Stimulated activated naive B cell treated with anti-CD40 and anti-IgM and Interleukin-4, amounts not matched to agents 10 μg/mL and 1 μg/mL and 100 μg/mL, for 72 hours (primary cell): ENCODE data around the gene HECTD4.

Source experiments
- ATAC-seq, 2 donors: fragments of 150-1000 bp; cut with Tn5 transposase; replicated peaks; 2 replicates each; pipeline ENCODE4 v1.10.0; 2021; ENCODE audit warnings: moderate library complexity in 1 of 2
- DNase-seq: peaks from one replicate; pipeline ENCODE4 v3.0.0; 2021
- H3K27ac Mint-ChIP-seq: one replicate; pipeline ENCODE4 v1.8.0; 2022; ENCODE audit warnings: mild to moderate bottlenecking, mixed read lengths
- H3K27me3 Mint-ChIP-seq, 2 donors: one replicate each; pipeline ENCODE4 v1.8.0; 2022; ENCODE audit warnings: mixed read lengths in 2 of 2
- H3K36me3 Mint-ChIP-seq, 2 donors: one replicate each; pipeline ENCODE4 v1.8.0; 2022; ENCODE audit warnings: mixed read lengths in 2 of 2, mild to moderate bottlenecking in 1 of 2
- H3K4me1 Mint-ChIP-seq, 2 donors: one replicate each; pipeline ENCODE4 v1.8.0; 2022; ENCODE audit warnings: mixed read lengths in 2 of 2, mild to moderate bottlenecking in 1 of 2
- H3K4me3 Mint-ChIP-seq, 2 donors: one replicate each; pipeline ENCODE4 v1.8.0; 2022; ENCODE audit warnings: mild to moderate bottlenecking in 2 of 2, mixed read lengths in 2 of 2, moderate library complexity in 1 of 2
- H3K9me3 Mint-ChIP-seq, 2 donors: one replicate each; pipeline ENCODE4 v1.8.0; 2022; ENCODE audit warnings: mixed read lengths in 2 of 2, mild to moderate bottlenecking in 1 of 2

The HECTD4 gene

DNA sequence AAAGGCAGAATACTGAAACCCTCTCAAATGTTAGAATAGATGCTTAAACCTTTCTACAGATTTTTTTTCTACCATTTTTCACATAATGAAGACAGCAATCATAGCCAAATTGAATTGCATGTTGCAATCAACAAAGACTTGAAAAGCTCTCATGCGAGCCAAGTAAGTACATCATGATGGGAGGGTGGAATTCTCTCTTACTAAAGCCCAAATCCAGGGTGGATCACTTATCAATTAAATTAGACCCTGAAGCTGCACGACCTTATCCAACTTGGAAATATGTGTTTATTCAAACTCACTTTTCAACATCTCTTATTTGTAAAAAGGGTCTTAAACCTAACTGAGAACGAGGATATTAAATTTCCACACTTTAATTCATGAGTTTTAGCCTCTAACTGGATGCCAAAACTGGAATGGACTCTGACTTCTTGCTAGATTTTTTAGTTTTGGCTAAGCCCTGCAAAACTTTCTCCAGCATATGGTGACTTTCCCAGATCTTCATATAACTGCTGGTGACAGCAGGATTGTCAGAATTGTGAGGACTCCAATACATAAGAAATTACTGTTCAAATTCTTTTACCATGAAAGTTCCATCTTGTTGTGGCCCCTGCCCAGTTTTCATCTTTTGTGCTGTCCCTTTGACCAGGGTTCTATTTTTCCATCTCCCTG, 53.6 kb downstream of the HECTD4 start:
- DNase-seq, result no peak
- peak overlapping the region; percentile 28 for H3K27ac Mint-ChIP-seq

DNA sequence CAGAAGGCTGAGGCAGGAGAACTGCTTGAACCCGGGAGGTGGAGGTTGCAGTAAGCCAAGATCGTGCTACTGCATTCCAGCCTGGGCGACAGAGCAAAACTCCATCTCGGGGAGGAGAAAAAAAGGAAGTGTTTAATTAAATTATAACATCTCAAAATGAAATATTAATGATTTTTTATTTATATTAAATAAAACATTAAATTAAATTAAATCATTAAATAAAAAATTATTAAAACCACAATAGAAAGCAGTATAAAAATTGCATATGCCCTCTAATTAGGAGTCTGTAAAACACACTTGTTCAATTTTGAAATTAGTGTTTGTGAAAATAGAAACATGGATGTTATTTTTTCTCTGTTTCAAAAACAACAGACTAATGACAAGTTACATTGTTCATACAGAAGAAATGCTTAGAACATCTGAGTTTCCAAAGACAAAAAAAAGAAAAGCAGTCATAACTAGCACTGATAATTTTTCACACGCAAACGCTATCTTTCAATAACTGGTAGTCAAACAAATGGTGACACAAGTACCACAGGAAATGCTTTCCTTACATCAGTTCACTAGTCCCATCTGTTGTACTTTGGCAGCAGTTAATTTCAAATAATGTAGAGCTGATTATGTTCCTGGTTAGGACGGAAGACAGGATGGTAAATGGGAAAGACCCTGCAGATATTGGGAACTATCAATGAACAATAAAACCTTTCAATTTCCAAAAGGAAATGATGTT, 54.9 kb downstream of the HECTD4 start:
- H3K4me1 Mint-ChIP-seq, result peaks cover 20 to 67% of the 10 kb centered on the region in 2 donors
- no peaks in the 10 kb centered on the region for H3K36me3 Mint-ChIP-seq
- no peaks in the 10 kb centered on the region for H3K27me3 Mint-ChIP-seq
- ATAC-seq, result no peak
- H3K27ac Mint-ChIP-seq, result no peak overlapping the region
- no peak for DNase-seq
- no peaks in the 10 kb centered on the region for H3K9me3 Mint-ChIP-seq
- no peak overlapping the region for H3K4me3 Mint-ChIP-seq

More for the DNA sequence above, 53.6 kb downstream of the HECTD4 start:
- H3K36me3 Mint-ChIP-seq, result no peaks in the 10 kb centered on the region
- no peak for ATAC-seq
- H3K9me3 Mint-ChIP-seq, result no peaks in the 10 kb centered on the region
- no peak overlapping the region for H3K4me3 Mint-ChIP-seq
- H3K27me3 Mint-ChIP-seq, result no peaks in the 10 kb centered on the region
- H3K4me1 Mint-ChIP-seq, result peaks cover 14 to 71% of the 10 kb centered on the region in 2 donors

DNA sequence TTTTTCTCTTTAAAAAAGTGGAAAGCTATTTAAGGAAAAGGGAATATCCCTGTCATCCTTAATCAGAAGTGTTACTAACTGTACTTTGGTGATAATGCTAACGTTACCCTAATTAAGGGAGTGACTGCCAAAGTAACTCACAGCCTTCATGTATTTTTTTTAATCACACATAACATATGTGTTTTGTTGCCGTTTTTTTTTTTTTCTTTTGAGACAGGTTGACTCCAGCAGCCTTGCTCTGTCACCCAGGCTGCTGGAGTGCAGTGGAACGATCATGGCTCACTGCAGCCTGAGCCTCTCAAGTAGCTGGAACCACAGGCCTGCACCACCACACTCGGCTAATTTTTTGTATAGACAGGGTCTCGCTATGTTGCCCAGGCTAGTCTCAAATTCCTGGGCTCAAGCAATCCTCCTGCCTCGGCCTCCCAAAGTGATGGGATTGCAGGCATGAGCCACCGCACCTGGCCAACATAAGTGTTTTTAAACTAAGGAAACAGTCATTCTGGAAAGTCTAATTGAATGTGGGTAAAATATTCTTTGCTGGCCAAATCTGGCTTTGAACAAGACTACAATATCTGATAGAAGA, 56.5 kb downstream of the HECTD4 start:
- no peaks in the 10 kb centered on the region for H3K36me3 Mint-ChIP-seq
- no peaks in the 10 kb centered on the region for H3K27me3 Mint-ChIP-seq
- ATAC-seq (no peak), DNase-seq (no peak)
- H3K4me1 Mint-ChIP-seq, result peaks cover 25 to 68% of the 10 kb centered on the region in 2 donors
- no peak overlapping the region for H3K27ac Mint-ChIP-seq
- H3K4me3 Mint-ChIP-seq, result no peak overlapping the region
- H3K9me3 Mint-ChIP-seq, result no peaks in the 10 kb centered on the region

DNA sequence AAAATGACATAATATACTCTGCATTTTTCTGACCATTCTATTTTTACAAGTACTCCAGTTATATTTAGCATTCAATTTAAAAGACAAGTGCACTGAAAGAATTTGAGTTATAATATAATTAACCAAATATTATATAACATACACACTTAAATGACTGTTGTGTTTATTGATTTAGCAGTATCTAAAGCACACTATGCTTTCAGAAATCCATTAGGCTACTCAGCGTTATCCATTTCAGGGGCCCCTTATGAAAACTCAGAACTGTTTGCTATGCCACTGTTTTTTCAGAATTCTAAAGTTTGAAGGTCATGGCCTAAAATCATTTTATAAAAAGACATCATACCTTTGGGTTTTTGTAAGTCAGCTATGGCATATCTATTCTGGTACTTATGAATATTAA, 57.1 kb downstream of the HECTD4 start:
- Mint-ChIP-seq H3K9me3 (no peaks in the 10 kb centered on the region), H3K4me1 (peaks cover 25 to 68% of the 10 kb centered on the region in 2 donors), H3K4me3 (no peak overlapping the region), H3K36me3 (no peaks in the 10 kb centered on the region), H3K27me3 (no peaks in the 10 kb centered on the region), H3K27ac (no peak overlapping the region)
- no peak for DNase-seq
- ATAC-seq, result no peak

DNA sequence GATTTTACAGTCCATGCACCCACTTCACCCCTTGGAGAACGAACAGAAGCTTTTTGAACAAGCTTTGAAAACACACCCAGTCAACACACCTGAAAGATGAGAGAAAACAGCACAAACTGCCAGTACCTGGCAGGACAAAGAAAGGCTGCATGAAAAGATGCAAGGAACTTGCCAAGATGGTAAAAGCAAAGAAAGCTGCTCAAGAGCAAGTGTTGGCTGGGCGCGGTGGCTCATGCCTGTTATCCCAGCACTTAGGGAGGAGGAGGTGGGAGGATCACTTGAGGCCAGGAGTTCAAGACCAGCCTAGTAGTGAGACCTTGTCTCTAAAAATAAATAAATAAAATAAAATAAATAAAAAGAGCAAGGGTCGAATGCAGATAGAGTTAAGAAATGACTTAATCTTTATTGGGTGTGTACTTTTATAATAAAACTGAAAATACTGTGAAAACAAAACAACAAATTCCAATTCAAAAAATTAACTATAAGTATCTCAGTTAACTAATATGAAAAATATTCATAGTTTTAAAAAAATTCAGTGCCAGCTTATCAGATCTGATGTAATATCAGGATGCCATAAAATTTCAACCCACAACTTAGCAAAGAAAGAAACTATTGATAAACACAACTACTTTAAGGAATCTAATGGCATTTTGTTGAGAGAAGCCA, 59.2 kb downstream of the HECTD4 start:
- no peak overlapping the region for H3K27ac Mint-ChIP-seq
- no peak overlapping the region for H3K4me3 Mint-ChIP-seq
- no peaks in the 10 kb centered on the region for H3K27me3 Mint-ChIP-seq
- peaks cover 23 to 65% of the 10 kb centered on the region in 2 donors for H3K4me1 Mint-ChIP-seq
- no peak for DNase-seq
- peaks cover 2 to 13% of the 10 kb centered on the region in 2 donors for H3K36me3 Mint-ChIP-seq
- H3K9me3 Mint-ChIP-seq, result no peaks in the 10 kb centered on the region
- ATAC-seq, result no peak

DNA sequence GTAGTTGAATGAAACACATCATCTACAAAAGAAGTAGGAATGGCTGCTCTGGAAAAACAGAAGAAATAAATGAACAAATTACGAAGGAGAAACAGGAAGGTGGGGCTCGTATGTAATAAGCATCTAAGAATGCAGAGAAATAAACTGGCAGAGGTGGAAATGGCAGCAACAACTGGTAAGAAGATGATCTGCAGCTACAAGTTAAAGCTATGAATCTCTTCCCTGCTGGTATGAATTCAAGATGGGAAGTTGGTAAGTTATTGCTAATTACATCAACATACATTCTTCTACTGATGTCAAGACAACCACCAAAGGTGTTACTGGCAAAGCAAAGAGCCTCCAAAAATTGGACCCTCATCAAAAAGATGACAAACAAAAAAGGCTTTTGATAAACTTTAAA, 59.8 kb downstream of the HECTD4 start:
- H3K27ac Mint-ChIP-seq, result no peak overlapping the region
- H3K36me3 Mint-ChIP-seq, result peaks cover 5 to 16% of the 10 kb centered on the region in 2 donors
- no peak for ATAC-seq

DNA sequence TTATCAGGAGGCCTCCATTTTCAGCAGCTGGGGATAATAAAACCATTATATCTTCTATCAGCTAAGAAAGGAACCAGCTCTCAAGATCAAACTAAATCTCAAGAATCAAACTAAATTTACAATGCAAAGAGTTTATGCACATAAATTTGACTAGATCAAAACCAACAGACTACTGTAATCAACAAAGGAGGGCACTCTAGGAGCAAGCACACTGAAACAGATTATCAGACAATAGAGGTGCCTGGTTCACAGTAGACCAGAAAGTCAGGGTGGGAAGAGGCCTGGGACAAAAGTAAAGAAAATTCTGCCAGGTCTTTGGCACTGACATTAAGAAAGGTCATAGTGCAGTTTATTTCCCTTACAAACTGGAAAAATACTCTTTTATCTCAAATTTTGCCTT, 61.0 kb downstream of the HECTD4 start:
- H3K27ac Mint-ChIP-seq, result no peak overlapping the region
- H3K36me3 Mint-ChIP-seq, result peaks cover 12 to 20% of the 10 kb centered on the region in 2 donors
- H3K27me3 Mint-ChIP-seq, result no peaks in the 10 kb centered on the region
- H3K4me1 Mint-ChIP-seq, result peaks cover 22 to 65% of the 10 kb centered on the region in 2 donors
- ATAC-seq (no peak), DNase-seq (no peak)
- H3K4me3 Mint-ChIP-seq, result no peak overlapping the region
- no peaks in the 10 kb centered on the region for H3K9me3 Mint-ChIP-seq

More for the DNA sequence above, 59.8 kb downstream of the HECTD4 start:
- Mint-ChIP-seq H3K4me1 (peaks cover 21 to 64% of the 10 kb centered on the region in 2 donors), H3K27me3 (no peaks in the 10 kb centered on the region), H3K9me3 (no peaks in the 10 kb centered on the region), H3K4me3 (no peak overlapping the region)
- DNase-seq, result no peak

DNA sequence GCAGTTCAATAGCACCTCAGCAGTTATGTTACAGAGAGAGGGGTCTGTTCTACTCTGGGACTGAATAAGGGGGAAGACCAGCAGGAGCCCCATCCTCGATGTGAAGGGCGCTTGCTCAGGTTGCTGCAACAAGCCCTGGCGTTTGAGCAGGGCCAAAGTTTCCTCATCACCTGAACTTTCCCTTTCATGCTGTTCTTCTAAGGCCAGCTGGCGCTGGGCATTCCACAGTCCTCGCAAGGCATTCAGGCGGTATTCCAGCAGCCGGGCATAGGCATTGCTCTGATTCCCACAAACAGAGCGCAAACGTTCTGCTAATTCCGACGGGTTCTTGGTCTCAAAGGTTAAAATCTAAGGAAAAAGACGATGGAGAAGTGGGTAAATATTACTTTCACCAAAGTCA, 62.8 kb downstream of the HECTD4 start:
- Mint-ChIP-seq H3K4me1 (peaks cover 22 to 57% of the 10 kb centered on the region in 2 donors), H3K36me3 (peaks cover 16 to 23% of the 10 kb centered on the region in 2 donors), H3K4me3 (no peak overlapping the region), H3K27ac (no peak overlapping the region), H3K9me3 (no peaks in the 10 kb centered on the region), H3K27me3 (no peaks in the 10 kb centered on the region)
- DNase-seq, result no peak
- ATAC-seq, result no peak

DNA sequence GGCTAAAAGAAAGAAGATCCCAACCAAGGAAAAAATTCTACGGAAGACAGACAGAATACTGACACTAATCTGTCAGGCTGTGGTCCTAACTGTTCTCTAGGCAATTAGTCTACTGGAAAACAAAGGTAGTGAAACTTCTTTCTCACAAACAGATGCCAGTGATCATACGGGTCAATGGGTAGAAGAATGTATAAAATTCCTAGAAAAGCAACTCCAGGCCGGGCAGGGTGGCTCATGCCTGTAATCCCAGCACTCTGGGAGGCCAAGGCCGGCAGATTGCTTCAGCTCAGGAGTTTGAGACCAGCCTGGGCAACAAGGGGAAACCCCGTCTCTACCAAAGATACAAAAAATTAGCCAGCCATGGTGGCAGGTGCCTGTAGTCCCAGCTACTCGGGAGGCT, 64.8 kb downstream of the HECTD4 start:
- Mint-ChIP-seq H3K9me3 (no peaks in the 10 kb centered on the region), H3K4me3 (no peak overlapping the region), H3K27me3 (no peaks in the 10 kb centered on the region), H3K4me1 (peaks cover 12 to 42% of the 10 kb centered on the region in 2 donors), H3K36me3 (peaks cover 16 to 25% of the 10 kb centered on the region in 2 donors), H3K27ac (no peak overlapping the region)
- DNase-seq, result no peak
- ATAC-seq, result no peak

DNA sequence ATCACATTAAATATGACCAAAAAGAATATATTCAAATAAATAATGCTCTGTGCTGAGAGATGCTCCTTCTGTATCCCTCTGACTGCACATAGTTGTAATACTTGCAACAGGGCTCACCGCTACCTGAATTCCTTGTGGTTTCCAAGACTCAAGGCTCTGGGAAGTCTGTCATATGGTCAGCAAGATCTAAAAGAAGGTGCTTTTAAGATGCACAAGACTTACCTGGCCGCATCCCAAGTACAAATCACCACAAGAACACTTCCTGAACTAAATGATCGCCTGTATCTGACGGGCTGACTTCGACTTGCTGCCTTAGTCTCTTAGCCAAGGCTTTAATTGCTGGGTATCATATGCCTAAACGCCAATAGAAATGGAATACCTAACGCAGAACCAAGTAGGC, 67.2 kb downstream of the HECTD4 start:
- H3K27ac Mint-ChIP-seq, result no peak overlapping the region
- DNase-seq (no peak), ATAC-seq (no peak)
- H3K9me3 Mint-ChIP-seq, result no peaks in the 10 kb centered on the region
- peaks cover 4 to 27% of the 10 kb centered on the region in 2 donors for H3K4me1 Mint-ChIP-seq
- no peaks in the 10 kb centered on the region for H3K27me3 Mint-ChIP-seq
- H3K36me3 Mint-ChIP-seq, result peaks cover 24 to 25% of the 10 kb centered on the region in 2 donors
- no peak overlapping the region for H3K4me3 Mint-ChIP-seq

DNA sequence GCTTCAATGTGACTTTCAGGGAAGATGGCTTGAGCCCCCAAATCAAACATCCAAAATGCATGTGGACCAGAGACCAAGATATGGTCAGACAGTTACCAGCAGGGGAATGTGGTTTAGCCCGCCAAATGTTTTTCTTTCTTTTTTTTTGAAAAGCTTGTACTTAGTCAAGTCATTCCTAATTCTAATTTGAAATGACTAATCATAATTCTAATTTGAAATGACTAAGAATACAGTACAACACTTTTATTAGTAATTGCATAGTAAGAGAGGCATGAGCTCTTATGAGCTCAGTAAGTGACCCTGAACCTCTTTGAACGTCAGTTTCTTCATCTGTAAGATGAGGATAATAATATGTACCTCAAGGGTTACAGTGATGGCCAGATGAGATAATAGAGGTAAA, 72.4 kb downstream of the HECTD4 start:
- DNase-seq, result no peak
- Mint-ChIP-seq H3K4me3 (no peak overlapping the region), H3K36me3 (peaks cover 12 to 35% of the 10 kb centered on the region in 2 donors), H3K27me3 (no peaks in the 10 kb centered on the region), H3K4me1 (peaks cover 4 to 6% of the 10 kb centered on the region in 2 donors), H3K27ac (no peak overlapping the region), H3K9me3 (no peaks in the 10 kb centered on the region)
- peak in 1 of 2 donors; percentile 61 for ATAC-seq

DNA sequence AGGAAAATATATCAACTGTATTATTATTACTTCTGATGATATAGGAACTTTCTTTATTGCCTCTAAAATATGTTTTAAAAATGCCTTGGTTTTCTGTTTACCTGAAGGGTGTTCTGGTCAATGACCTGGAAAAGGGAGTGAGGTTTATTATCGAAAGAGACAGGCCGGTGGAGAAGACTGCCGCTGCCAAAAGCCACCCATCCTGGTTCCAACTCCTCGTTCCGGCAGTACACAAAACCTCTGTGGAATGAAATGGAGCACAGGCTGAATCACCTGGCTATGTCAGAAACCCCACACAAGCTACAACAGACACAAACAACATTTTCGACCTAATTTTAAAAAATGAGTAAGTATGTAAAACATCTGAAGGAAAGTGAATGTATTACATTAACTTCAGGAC, 73.6 kb downstream of the HECTD4 start:
- H3K9me3 Mint-ChIP-seq, result no peaks in the 10 kb centered on the region
- peaks cover 13 to 38% of the 10 kb centered on the region in 2 donors for H3K36me3 Mint-ChIP-seq
- H3K4me1 Mint-ChIP-seq, result peaks cover 4 to 6% of the 10 kb centered on the region in 2 donors
- H3K4me3 Mint-ChIP-seq, result no peak overlapping the region
- ATAC-seq (no peak), DNase-seq (no peak)
- H3K27me3 Mint-ChIP-seq, result no peaks in the 10 kb centered on the region
- no peak overlapping the region for H3K27ac Mint-ChIP-seq

DNA sequence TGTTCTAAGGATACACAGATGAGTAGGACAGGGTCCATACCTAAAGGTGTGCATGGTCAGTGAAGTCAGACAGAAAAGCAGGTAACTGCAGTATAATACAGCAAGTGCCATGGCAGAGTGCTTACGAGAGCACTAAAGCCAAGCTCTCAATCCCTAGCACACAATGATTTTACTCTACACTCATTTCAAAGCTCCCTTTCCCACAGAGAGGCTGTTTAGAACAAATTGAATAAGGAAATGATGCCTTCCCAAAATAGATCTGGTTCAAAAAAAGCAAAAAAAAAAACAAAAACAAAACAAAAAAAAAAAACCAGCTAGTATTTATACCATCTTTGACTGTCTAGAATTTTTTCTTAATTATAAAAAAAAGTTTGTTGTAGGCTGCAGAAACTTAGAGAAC, 74.1 kb downstream of the HECTD4 start:
- no peaks in the 10 kb centered on the region for H3K9me3 Mint-ChIP-seq

DNA sequence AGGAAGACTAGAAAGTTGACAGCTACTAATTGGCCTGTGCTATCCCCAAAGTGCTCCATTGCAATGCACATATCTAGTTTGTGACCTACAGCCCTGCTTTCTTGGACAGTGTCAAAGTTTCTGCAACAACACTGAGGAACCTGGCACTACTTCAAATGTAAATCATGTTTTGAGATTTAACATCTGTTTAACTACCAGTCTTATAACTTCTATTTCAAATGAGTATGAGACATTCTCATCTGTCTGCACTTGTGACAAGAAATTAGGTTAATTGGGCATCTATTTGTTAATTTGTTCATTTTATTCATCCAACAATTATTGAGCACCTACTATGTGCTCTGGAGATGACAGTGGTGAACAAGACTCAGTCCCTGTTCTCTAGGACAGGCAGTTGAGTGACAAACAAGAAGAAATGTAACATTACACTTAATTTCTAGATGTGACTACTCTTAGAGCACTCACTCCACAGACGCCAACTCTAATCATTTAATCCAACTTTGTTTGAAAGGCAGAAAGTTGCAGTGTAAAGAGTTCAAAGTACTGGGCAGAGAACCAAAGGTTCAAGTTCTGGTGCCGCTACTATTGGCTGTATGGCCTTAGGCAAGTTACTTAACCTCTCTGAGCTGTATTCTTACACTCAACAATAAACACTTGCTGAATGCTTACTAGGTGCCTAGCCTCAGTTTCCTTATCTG, 74.8 kb downstream of the HECTD4 start:
- Mint-ChIP-seq H3K27me3 (no peaks in the 10 kb centered on the region), H3K9me3 (no peaks in the 10 kb centered on the region), H3K4me1 (peaks cover 6 to 11% of the 10 kb centered on the region in 2 donors), H3K27ac (no peak overlapping the region), H3K36me3 (peaks cover 17 to 49% of the 10 kb centered on the region in 2 donors), H3K4me3 (no peak overlapping the region)
- DNase-seq (no peak), ATAC-seq (no peak)

More for the DNA sequence above, 74.1 kb downstream of the HECTD4 start:
- H3K36me3 Mint-ChIP-seq, result peaks cover 15 to 43% of the 10 kb centered on the region in 2 donors
- H3K4me1 Mint-ChIP-seq, result peaks cover 6 to 7% of the 10 kb centered on the region in 2 donors
- ATAC-seq (no peak), DNase-seq (no peak)
- H3K4me3 Mint-ChIP-seq, result no peak overlapping the region
- H3K27ac Mint-ChIP-seq, result no peak overlapping the region
- no peaks in the 10 kb centered on the region for H3K27me3 Mint-ChIP-seq
